Measurements from ENCODE around the gene MGAT4C.
"Not testable (repeated sequence)": the region's sequence is repeated elsewhere in the genome, so short reads cannot be mapped to it uniquely, and the experiment has no call there.

MGAT4C gene

DNA sequence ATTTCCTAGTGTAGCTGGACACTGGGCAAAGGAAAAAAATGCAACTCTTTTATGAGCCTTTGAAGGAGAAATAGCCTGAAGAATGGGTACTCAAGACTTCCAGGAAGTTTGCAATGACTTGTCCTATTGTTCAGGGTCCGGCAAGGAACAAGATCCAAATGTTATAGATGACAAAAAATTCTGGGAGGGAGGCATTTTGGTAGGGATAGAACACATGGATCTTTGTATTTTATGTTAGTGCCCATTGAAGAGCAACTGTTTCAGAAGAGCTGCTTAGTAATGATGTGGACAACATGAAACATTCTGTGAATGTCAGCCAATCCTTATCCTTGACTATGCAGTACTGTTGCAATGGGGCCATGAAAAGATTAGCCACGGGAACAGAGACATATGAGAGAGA is 138.0 kb downstream of the MGAT4C start:
- no peak for DNase-seq

- no peak for DNase-seq
These were observed 138.5 kb downstream of the MGAT4C start for GRCh38 chr12:86117711-86118110.

GRCh38 chr12:86104087-86104486 is 152.1 kb downstream of the MGAT4C start:
- DNase-seq: no peak

GRCh38 chr12:86097161-86097560 is 159.0 kb downstream of the MGAT4C start:
- DNase-seq: no peak

DNA sequence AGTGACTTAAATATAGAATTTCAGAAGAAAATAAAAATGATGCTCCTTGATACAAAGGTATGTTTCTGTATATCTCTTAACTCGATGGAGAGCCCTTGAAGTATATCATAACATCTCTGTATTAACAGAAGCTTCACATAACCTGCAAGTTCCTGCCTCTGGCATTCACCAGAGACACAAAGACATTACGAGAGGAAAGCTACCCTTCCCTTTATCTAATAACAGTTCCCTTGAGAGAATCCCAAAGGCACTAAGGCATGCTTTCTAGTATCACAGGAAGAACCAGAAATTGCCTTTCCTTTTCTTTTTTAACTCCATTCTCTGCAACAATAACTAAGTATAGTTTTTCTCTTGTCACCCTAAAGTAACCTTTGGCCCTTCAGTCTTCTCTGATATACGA is 164.5 kb downstream of the MGAT4C start:
- no peak for DNase-seq

GRCh38 chr12:86081843-86082242 is 174.3 kb downstream of the MGAT4C start:
- DNase-seq: no peak

DNA sequence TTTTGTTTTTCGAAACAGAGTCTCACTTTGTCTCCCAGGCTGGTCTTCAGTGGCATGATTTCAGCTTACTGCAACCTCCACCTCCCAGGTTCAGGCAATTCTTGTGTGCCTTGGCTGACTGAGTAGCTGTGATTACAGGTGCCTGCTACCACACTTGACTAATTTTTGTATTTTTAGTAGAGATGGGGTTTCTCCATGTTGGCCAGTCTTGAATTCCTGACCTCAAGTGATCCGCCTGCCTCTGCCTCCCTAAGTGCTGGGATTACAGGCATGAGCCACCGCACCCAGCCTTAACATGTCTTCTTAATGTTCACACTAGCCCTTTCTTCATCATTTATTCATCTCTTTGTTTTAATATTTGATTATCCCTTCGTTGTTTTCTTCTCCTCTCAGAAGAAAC is 197.1 kb downstream of the MGAT4C start:
- DNase-seq: not testable (repeated sequence)

- no peak for DNase-seq
These were observed 198.9 kb downstream of the MGAT4C start for GRCh38 chr12:86057092-86057845.

- DNase-seq: no peak
These were observed 203.3 kb downstream of the MGAT4C start for GRCh38 chr12:86052921-86053320.

DNA sequence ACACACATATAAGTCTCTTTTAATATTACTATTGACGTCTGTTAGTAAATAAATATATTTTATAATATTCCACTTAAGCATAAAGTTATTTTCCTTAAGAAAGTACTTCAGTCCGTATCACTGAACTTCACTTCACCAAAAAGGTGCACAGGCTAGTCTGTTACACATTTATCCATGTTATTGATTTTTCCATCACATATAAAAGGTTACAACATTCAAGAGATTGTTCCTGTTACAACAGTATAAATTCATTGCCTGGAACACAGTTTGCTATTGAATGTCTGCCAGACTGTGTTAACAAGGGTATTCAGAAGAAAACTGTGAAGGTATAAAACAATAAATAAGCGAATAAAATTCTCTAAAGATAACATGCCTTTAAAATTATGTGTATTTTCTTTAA is 206.2 kb downstream of the MGAT4C start:
- no peak for DNase-seq

GRCh38 chr12:86044396-86044795 is 211.8 kb downstream of the MGAT4C start:
- DNase-seq: no peak

- no peak for DNase-seq
These were observed 214.1 kb downstream of the MGAT4C start for GRCh38 chr12:86042062-86042461.

DNA sequence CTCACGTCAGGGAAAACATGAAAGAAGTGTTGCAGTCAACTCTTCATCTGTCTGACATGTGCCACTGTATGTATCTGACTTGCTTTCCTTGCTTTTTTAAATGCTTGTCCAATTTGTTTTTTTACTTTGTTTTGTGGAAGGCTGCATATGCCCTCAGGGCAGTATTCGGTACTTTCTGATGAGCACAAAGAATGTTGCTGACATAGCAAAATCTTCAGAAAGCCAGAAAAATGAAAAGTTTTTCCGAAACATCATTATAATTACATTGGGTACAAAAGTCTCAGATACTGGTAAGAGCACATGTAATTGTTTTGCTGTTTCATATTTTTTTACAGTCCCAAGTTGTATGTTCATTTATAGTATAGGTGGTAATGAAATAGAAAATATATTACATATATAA is 237.8 kb downstream of the MGAT4C start:
- no peak for DNase-seq

DNA sequence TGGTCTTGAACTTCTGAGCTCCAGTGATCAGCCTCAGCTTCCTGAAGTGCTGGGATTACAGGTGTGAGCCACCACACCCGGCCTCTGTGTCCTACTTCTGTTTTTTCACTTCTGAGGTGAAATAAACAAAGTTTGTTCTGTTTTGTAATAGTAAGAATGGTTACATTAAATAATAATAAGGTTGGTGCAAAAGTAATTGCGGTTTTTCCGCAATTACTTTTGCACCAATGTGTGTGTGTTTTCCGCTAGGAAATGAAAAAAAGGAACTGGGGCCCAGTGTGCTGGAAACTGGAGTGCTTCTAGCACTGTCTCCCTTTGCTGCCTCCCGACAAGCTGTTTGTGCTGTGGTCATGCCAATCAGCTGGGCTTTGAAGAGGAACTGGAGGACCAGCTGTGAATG is 241.2 kb downstream of the MGAT4C start:
- DNase-seq: no peak

DNA sequence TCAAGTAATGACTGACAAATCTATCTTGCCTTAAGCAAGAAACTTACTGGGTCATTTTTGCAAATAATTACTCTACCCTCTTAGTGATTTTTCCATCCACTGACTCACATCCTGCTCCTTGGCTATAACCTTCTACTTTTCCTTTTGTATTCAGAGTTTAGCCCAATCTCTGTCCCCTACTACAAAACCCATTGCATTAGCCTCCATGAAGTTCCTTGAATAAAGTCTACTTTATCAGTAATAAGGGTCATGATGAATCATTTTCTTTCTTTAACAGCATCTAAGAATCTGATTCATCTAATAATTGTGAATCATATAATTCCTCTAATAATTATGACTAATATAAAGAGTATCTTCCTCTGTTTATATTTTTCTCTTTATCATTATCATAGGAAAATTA is 249.5 kb downstream of the MGAT4C start:
- no peak for DNase-seq

GRCh38 chr12:85998074-85998473 is 258.1 kb downstream of the MGAT4C start:
- DNase-seq: no peak

DNA sequence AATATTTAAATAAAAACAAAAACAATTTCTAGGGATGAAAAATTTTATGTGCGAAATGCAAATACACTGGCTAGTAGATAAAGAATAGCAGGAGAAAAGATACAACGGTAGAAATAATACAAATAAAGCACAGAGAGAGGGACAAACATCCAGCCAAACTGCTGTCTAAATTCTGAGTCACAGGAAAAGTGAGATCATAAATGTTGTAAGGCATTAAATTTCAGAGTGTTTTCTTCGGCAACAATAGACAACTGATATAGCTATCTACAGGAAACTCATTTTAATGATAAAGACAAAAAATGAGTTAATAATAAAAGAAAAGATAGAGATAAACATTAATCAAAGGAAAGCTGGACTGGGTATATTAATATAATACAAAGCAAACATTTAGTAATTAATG is 259.9 kb downstream of the MGAT4C start:
- DNase-seq: no peak

DNA sequence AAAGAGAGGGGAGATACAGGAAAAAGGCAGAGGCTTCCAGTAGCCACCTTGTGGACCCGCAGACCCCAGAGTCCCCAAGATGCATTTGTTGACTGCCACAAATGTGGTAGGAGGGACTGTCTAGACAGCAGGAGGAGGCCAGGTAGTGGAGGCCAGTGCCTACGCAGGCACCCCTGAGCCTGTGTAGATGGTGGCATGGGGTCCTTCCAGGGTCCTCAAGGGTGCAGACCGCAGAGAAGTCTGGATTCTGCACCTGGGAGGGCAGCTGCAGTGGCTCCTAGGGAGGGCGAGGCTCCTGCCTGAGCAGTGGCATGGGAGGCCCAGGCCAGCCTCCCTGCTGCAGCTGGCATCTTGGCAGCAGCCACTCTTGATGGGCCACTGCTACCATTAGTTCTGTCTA is 262.4 kb downstream of the MGAT4C start:
- no peak for DNase-seq

DNA sequence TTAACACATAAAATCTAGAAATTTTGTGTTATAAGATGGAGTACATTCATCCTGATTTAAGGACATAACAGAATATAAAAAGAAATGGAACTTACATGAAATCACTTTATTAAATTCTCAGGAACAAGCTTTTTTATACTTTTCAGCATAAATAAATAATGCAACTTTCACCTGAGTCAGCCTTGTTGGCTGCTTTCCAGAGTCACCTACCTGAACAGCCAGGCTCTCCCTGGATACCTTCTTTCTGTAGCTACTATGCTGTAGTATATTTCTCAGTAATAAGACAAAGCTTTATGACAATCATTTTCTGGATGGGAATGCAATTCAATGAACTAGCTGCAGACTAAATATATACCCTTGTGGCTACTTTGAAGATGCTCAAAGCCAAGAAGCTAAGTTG is 270.2 kb downstream of the MGAT4C start:
- DNase-seq: no peak

- no peak for DNase-seq
These were observed 272.6 kb downstream of the MGAT4C start for GRCh38 chr12:85983601-85984000.

GRCh38 chr12:85979641-85980040 is 276.6 kb downstream of the MGAT4C start:
- no peak for DNase-seq

- DNase-seq: no peak
These were observed 280.5 kb downstream of the MGAT4C start for GRCh38 chr12:85975716-85976115.

DNA sequence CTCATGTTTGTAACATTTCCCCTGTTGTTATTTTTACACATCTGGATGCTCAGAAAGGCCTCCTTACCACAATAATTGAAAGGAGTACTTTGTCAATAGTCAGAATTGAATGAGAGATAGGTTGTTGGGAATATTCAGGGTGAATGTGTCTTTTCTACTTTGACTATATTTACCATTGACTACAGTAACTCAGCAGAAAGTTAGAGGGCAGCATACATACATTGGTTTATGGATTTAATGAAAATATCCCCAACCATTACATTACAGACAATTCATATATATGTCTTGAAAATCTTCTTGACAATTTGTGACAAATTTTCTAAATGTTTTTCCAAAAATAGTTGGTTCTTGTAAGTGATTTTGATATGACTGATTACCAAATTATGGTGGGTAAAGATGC is 284.4 kb downstream of the MGAT4C start:
- no peak for DNase-seq

DNA sequence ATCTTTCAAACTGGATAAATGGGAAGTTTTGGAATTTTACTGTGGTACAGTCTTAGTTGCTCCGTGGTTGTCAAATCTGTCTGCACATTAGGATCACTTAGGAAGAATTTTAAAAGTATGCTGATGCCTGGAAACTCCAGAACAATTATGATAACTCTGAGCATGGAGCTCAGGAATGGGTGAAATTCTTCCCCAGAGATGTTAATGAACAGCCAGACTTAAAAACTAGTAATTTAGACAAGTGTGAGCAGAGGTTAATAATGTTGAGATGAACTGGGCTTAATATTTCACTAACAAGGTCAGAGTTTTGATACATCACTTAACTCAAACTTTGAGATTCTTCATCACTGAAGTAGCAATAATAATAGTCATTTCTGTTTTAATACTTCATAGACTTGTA is 287.6 kb downstream of the MGAT4C start:
- DNase-seq: no peak

DNA sequence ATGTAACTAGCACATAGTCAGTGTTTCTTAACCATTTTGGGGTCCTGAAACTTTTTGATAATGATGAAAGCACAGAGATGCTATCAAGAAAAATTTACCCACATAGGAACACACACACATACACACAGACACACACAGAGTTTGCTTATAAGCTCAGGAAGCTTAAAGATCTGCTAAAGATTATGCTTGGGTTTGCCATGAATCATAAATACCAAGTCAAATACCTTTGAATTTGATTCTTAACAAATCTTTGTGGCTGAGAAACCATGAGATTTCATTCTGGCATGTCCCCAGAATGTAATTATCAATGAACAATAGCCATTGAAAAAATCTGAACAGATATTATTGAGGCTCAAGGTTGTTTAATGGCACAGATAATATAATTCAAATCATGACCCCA is 292.9 kb downstream of the MGAT4C start:
- DNase-seq: no peak

Data from activated CD4-positive, alpha-beta T cell treated with anti-CD3 and anti-CD28 coated beads for 4 hours (primary cell).